ENCODE measurements around the gene LIF. TPM values are rescaled to one million over a fixed set of nuclear protein-coding genes. Genes with fewer than 3 reads are reported as not detected.
"Not testable (repeated sequence)": the region's sequence is repeated elsewhere in the genome, so short reads cannot be mapped to it uniquely, and the experiment has no call there.

The LIF gene
- total RNA-seq, 1 experiment from 2014 or later, result 23.1 TPM

DNA sequence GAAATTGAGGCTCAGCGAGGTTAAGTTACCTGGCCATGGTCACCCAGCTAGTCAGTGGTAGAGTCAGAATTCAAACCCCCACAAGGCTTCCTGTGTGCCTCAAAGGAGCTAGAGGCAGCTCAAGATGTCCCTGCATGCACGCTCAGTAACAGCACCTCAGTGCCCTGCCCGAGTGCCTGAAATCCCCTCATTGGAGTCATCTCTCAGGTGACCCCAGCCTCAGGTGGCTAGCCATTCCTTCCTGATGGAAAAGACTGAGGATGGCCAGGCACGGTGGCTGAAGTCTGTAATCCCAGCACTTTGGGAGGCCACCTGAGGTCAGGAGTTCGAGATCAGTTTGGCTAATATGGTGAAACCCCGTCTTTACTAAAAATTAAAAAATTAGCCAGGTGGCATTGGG is 36.9 kb downstream of the LIF start:
- DNase-seq (ENCODE audit: low read depth), result no peak

DNA sequence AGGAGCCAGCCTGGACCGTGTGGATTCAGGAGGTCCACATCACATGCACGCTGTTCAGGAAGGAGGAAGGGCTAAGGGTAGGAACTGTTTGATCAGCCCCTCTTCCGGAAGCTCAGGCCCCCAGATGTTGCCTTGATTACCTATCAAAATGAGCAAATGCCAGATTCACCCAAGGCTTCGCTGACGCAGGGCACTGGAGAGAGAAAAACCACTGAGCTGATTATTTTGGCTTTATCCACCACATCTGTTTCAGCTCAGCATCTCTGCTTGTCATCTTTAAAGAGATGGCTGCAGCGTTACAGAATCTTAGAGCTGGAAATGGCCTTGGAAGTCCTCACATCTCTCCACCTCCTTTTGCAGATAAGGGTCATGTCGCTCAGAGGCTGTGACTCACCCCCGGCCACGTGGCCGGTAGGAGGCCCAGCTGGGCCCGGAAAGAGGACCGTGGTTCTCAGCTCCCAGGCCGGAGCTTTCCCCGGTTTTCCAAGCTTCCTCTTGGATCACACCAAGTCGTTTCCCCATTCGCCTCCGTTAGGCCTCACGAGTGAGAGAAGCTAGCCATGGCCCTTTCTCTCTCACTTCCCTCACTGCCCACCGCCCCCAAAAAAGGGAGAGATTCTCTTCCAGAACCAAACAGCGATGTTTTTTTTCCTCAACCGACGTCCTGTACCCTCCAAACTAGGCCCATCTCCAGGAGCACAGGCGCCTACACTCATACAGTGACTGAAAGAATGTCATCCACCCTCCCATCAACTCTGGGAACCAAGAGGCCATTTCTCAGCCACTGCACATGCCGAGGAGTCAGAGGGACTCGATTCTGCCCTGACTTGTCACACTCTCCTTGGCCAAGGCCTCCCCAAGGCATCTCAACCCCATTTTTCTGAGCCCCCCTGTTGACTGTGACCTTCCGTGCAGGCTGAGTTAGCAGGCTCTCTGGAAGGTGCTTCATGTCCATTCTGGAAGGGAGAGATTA is 37.6 kb downstream of the LIF start:
- DNase-seq (ENCODE audit: low read depth), result peak; percentile 63

DNA sequence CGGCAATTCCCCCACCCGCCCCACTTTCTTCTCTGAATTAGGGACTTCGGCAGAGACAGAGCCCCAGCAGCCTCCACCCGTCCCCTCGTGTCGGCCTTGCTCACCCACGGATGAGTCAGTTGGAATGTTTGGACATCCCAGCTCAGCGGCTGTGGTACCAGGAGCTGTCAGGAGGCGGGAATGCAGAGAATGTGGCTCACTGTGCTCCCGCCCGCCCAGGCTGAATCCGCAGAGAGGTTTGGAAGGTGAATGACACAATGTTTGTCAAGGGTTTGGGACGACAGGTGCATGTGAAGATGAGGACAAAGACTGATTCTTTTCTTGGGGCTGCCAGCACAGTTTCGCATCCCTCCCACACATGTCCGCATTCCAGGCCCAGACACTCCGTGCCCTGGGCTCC is 39.6 kb downstream of the LIF start:
- DNase-seq (ENCODE audit: low read depth), result peak; percentile 99

DNA sequence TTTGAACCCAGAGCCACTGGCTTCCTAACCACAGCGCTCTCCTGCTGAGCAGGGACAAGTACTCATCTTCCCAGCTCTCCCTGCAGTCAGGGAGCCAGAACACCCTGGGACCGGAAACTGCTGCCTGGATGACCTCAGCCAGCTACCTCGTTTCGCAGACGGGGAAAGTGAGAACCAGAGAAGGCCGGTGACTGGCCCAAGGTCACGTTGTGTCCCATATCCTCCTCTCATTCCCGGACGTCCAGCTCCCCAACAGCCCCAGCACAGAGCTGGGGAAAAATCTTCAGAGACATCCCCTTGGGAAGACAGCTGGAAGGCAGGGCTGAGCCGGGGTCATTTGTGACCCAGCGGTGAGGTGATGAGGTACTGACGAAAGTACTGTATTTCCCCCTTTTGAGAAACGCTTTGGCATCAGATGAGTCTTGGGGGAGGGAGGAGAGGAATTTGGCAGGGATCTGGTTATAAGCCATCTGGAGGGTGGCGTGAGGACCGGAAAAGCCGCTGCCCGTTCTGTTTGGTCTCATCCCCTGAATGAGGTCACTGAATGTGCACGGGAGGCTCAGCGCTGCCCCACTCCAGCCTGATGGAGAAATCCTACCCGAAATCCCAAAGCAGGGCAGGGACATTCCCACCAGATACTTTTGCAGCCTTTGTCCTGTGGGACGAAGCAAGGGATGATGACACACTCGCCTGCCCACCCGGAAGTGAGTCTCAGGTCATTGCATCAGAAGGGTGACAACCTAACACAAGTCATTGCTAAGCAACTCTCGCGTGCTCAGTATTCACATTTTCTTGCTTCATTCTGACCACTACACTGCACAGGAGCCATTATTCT is 41.1 kb downstream of the LIF start:
- DNase-seq (ENCODE audit: low read depth), result peak; percentile 98

DNA sequence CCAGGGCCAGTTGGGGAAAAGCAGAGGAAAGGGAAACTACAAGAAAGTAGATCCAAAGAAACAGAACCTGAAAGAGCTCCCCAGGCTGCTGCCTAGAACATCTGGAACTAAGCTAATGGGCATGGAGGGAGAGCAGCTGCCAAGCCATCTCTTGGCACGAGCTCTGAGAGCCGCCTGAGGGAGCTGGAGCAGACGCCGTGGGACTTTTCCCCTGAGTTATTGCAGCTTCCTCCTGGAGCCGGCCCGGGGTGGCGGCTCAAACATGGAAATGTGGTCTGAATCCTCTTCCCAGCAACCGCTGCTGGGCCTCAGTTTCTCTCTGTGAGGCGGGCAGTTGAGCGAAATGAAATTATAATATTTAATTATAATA is 41.8 kb downstream of the LIF start:
- peak; percentile 82 for DNase-seq (ENCODE audit: low read depth)

DNA sequence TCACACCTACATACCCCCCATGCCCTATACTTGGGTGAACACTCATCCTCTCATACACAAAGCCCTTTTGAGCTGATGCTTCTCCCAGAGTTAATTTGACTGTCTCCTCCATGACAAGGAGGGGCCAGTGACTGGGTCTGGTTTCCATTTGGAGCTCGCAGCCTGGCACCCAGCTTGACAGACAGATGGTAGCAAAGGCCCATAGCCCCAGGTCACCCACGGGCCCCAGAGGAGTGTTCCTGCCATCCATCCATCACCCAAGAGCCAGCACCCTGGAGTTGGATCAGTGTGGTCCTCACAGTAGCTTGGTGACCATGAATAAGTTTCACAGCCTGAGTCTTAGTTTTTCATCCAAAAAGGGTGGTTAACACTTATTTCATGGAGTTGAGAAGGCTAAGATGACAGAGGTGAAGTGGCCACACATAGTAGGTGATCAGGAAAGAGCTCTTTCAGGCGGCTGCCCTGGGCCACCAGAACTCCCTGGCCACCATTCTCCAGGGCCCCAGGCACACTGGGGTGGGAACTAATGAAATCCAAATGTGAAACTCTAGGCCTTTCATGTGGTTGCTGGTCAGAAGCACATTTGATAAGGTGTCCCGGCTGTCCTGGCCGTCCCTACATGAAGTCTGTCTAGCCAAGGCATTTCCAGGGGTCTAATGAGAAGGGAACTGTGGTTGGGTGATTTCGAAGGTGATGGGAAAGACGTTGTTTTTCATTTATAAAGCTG is 42.4 kb downstream of the LIF start:
- no peak for DNase-seq (ENCODE audit: low read depth)

DNA sequence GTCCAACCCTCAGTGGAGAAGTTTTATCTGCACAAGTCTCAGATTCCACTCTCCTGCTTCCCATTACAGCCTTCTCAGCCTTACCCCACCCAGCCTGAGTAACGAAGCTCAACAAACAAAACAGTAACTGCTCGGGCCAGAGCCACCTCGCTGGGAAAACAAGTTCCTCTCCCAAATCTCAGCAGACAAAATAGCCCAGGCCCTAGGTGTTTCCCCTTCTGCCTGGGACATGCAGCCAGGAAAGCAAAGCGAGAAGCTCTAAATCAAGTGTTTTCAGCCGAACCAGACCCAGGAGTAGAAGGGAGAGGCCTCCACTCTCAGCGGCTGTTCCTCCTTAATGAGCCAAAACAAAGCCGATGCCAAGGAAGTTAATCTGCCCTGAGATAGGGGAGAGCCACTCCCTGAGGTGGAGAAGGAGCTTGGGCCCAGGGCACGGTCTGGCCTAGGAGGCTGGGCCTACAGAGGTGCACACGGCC is 44.0 kb downstream of the LIF start:
- no peak for DNase-seq (ENCODE audit: low read depth)

DNA sequence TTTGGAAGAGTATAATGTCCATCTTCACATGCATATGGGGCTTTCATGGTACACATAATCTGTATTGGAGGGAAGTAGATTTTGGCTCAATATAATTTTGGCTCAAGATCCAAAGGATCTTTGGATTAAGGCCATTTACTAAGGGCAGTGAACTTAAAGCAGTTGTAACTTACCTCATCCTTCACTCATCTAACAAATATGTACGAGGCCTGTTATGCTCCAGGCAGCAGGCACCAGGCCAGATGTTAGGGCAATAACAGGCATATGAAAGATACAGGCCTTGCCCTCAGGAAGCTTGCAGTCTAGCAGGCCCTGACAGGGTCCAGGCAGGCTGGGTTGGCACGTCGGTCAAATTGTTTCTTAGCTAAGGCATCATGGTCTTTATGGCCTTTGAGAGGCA is 44.6 kb downstream of the LIF start:
- peak; percentile 51 for DNase-seq (ENCODE audit: low read depth)

DNA sequence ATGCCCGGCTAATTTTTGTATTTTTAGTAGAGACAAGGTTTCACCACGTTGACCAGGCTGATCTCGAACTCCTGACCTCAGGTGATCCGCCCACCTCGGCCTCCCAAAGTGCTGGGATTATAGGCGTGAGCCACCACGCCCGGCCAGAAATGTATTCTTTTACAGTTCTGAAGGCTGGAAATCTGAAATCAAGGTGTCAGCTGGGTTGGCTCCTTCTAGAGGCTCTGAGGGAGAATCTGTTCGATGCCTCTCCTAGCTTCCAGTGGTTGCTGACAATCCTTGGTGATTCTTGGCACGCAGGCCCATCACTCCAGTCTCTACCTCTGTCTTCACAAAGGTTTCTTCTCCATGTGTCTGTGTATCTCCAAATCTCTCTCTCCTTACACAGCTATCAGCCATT is 45.7 kb downstream of the LIF start:
- not testable (repeated sequence) for DNase-seq (ENCODE audit: low read depth)

DNA sequence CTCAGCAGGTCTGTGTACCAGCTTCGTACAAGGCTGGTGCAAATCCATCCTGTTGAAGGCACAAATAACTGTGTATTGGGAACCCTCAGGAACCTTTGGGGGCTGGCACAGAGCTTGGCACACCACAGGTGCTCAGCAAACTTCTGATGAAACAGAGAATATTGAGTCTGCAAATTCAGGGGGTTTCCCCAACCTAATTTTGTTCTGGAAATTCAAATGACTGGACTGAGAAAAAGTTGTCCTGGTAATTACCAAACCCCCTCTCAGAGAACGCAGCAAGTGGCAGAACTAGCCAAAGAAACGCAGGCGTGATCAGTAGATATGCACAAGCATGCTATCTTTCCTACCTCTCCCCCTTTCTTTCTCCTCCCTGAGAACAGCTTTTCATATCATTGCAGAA is 47.6 kb downstream of the LIF start:
- DNase-seq (ENCODE audit: low read depth), result no peak

DNA sequence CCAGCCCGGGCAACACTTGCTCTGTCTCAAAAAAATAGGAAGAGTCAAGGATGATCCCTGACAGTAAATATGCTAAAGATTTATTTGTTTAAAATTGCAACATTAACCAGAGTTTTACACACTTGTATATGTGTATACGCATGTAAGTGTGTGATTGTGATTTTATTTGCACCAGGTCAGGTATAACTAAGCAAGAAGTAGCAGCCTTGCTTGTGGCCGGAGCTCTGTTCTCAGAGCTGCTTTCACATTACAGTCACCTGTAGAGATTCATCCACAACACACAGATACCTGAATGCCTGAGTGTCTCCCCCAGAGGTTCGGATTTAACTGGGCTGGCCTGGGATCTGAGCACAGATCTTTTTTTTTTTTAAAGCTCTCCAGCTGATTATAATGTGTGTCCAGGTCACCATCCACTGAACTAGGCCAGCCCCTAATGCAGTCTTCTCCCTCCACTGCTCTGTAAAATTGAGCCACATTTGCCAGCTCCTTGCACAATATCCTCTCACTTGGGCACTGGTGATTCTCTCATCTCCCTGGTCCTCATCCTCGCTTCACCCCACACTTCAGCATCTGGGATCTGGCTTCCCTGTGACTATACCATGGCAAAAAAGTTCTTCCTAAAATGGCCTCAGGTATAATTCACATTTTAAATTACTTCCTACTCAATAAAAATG is 48.3 kb downstream of the LIF start:
- DNase-seq (ENCODE audit: low read depth), result no peak

DNA sequence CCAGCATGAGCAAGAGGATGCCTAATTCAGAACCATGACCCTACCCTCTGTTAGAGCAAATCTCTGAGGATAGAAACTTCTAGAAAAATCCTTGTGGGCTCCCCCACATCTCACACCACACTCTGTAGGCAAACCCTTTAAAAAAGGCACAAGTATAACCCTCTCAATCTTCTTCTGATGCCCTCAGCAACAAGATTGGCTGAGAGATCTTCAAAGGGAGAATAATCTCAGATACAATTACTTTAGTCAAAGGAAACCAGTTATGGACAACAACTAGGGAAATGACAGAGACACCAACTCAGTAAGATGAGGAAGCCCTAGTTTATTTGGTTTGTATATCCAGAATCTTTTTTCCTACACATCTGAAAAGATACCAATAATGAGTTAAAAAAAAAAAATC is 49.2 kb downstream of the LIF start:
- DNase-seq (ENCODE audit: low read depth), result no peak

DNA sequence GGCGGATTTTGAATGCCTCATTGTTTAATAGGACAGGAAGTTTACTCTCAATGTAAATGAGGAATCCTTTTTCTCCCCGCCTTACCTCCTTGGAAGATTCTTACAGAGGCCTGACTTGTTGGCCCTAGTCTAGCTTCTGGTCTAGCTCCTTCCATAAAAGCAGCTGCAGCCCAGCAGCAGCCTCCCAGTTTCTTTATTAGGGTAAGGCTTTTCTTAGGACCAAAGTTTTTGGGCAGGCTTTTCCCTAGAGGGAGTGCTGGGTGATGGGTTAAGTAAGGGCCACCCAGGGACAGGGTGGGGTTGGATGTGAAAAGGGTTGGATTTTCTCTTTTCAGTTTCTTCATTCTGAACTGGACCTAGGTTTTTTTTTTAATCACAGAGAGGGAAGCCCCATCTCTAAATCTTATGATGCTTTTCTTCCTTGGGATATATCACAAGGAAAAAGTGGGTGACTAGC is 49.7 kb downstream of the LIF start:
- no peak for DNase-seq (ENCODE audit: low read depth)

DNA sequence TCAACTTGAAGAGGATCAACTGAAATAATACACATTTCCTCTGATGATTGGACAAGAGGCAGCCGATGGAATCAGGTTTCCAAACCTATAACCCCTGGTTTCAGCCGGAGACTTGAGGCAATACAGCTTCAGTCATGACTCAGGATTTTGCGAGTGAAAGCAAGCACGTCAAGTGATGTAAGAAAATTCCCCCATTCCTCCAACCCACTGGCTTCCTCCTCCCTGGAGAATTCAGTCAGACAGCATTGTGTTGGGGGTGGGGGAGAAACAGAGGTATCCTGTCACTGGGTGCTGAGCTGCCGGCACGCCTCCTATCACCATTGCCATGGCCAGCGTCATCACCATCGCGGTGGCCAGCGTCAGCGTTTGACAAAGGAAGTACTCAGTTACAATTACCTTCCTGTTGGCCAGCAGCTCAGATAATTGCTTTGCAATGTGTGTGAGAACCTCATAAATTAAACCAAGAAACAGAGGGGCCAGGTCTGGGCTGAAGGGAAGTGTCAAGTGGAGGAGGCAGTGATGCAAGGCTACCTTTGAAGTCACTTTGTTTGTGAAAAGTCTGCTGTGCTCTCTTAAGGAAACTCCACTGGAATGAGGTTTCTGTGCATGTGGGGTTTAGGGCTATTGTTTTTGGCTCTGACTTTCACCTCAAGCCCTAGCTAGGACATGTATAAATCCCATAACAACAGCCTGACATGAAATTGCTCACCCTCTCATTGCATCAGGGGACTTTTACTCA is 50.2 kb downstream of the LIF start:
- DNase-seq (ENCODE audit: low read depth), result peak; percentile 100

DNA sequence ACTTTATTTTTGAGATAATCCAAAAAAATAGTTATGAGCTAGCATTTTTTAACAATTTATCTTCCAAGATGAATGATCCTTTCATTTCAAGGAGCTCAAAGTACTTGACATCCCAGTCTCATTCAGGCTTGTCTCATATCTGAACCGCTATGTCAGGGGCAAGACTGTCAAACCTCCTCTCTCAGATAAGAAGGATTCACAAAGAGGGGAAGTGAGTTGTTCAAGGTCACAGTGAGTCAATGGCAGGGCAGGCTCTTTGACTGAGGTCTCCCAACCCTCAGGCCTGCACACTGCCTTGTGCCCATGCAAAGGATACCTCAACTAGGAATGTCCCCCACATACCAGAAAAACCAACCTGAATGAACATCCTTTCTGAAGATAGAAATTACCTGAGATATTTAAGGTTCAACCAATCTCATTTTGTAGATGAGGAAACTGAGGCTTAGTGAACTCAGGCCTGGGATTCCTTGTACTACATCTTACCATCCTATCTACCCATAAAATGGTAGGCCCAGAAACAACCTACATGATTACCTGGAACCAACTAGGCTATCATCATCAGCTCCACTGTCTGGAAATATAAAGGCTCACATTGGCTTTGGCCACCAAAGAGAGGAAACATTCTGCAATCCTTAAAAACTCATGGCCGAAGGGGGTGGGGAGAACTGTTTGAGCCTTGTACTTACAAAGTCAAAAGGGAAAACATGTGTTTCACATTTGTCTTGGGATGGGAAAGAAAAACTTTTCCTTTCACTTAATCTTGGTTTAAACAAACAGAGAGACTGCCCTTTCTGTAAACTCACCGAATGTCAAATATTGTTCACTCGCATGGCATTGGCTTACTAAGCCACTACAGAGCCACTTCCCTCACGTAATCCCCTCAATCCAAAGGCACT is 51.1 kb downstream of the LIF start:
- DNase-seq (ENCODE audit: low read depth), result peak; percentile 58

DNA sequence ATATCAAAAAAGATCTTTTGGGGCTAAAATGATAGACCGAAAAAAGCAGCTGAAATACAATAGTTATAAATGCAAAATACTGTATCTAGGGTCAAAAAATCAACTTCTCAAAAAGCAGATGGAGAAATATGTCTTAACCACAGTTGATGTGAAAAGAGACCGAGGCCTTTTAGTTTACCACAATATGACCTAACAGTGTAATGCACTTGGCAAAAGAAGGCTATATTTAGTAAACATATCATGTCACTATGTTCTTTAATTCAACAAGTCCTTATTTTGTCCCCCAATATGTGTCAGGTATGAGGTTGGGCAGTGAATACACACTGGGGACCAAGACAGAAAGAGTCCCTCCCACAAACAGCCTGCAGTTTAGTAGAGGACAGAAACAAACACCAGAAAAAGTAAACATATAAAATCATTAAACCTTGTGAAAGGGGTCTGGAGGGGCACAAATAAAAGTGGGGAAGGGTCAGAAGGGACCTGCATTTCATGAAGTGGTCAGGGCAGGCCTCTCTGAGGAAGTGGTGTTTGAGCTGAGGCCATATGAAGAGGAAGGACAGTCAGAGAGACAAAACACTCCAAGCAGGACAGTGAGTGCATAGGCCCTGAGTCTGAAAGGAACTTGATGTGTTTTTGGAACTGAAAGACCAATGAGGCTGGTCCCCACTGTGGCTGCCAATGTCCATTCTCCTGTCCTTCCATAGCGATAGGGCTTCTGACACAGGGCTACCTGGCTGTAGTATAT is 53.4 kb downstream of the LIF start:
- DNase-seq (ENCODE audit: low read depth), result no peak

DNA sequence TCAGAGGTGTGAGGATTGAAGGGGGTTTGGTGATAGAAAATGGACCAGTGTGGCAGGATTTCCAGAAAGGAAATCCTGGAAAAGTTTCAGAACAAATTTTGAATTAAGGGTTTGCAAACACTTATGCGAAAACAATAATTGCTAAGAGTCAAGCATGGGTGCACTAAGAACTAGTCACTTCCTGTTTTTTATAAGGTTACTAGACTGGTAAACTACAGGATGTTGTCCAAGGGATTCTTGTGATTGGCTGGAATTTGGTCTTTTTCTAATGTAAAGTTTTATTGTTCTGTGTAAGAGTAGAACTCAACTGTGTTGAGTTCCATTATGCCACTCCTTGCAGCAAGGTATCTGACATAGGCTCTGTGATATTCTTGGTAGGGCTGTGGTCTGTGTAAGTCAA is 54.1 kb downstream of the LIF start:
- DNase-seq (ENCODE audit: low read depth), result no peak

DNA sequence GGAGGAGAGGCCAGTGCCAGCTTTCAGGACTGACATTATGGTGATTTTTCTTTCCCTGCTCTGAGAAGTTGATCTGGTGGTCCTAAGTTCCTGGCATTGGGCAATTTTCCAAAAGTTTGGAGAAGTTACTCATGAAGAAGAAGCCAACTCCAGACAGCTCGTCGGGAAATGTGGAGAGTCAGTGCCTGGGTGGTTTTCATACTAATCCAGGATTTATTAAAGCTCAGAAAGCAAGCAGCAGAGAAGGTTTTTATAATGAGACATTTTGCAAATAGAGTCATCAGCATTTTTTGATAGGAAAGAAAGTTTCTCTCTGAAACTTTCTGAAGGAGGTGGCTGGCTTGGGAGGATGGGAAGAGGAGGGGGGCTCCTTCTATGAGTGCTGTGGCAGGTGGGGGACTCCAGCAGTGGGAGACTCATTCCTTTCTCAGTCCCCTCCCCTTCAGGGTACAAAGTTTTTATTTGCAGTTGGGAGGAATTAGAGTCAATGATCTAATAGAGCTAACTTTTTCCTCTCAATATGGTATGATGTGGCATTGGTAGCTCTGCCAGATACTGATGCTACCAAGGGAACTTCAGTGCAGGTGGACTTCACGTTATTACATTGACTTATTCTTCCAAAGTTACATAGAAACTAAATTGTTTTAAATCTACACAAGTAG is 55.4 kb downstream of the LIF start:
- DNase-seq (ENCODE audit: low read depth), result peak; percentile 44
